Measurements from ENCODE around the gene RASA1. TPM values are rescaled to one million over a fixed set of nuclear protein-coding genes. Genes with fewer than 3 reads are reported as not detected.

Gene RASA1
- total and polyA plus RNA-seq, 5 donors from 2014 or later: 6.8 to 37.8 (median 8.6) TPM

GRCh38 chr5:87412630-87413342, 145.1 kb downstream of the RASA1 start, which contains the start of gene CCNH:
Gene CCNH, minus strand, starts transcription at chr5:87412930. Its CDS starts 136 bp downstream, at chr5:87412794.
- no peaks in the 10 kb centered on the region for H3K27me3 ChIP-seq (ENCODE audit: control insufficient read depth, insufficient read depth, low read length)
- H3K36me3 ChIP-seq (ENCODE audit: control insufficient read depth, insufficient read depth, low read length): peaks cover 27% of the 10 kb centered on the region
- Mint-ChIP-seq H3K4me1 (peaks cover 19 to 50% (median 31%) of the 10 kb centered on the region in 4 donors), H3K36me3 (peaks cover 11% of the 10 kb centered on the region), H3K9me3 (no peaks in the 10 kb centered on the region), H3K27ac (peak within 1 kb of the TSS; percentile 98 to 100 (median 99)), H3K4me3 (peak within 1 kb of the TSS; percentile 90 to 98 (median 94)), H3K27me3 (no peaks in the 10 kb centered on the region)
- H3K4me1 ChIP-seq (ENCODE audit: control insufficient read depth, insufficient read depth, low read length, poor library complexity, severe bottlenecking): peaks cover 46% of the 10 kb centered on the region
- no peaks in the 10 kb centered on the region for H3K9me3 ChIP-seq (ENCODE audit: control insufficient read depth in 2 of 2, low read length in 2 of 2)
- H3K4me3 ChIP-seq (ENCODE audit: low read depth, low read length): peak within 1 kb of the TSS; percentile 99
- DNase-seq: peak; percentile 95 to 99 (median 97)
- peak; percentile 98 to 99 for ATAC-seq (ENCODE audit: low read depth in 2 of 2)
- H3K27ac ChIP-seq (ENCODE audit: insufficient read depth, low read length, poor library complexity, severe bottlenecking): peak within 1 kb of the TSS; percentile 98

- H3K36me3 Mint-ChIP-seq: peaks cover 6% of the 10 kb centered on the region
- Histone ChIP-seq H3K36me3 (ENCODE audit: control insufficient read depth, insufficient read depth, low read length) (peaks cover 22% of the 10 kb centered on the region), H3K27me3 (ENCODE audit: control insufficient read depth, insufficient read depth, low read length) (no peaks in the 10 kb centered on the region), H3K9me3 (ENCODE audit: control insufficient read depth in 2 of 2, low read length in 2 of 2) (no peaks in the 10 kb centered on the region), H3K4me1 (ENCODE audit: control insufficient read depth, insufficient read depth, low read length, poor library complexity, severe bottlenecking) (peaks cover 41% of the 10 kb centered on the region), H3K4me3 (ENCODE audit: low read depth, low read length) (peak overlapping the region; percentile 99), H3K27ac (ENCODE audit: insufficient read depth, low read length, poor library complexity, severe bottlenecking) (peak overlapping the region; percentile 98)
- H3K4me3 Mint-ChIP-seq: peak overlapping the region; percentile 90 to 98 (median 94)
- no peak for ATAC-seq (ENCODE audit: low read depth in 2 of 2)
- H3K27me3 Mint-ChIP-seq: no peaks in the 10 kb centered on the region
- DNase-seq: no peak
- H3K27ac Mint-ChIP-seq: peak overlapping the region; percentile 98 to 100 (median 99)
- H3K9me3 Mint-ChIP-seq: no peaks in the 10 kb centered on the region
- peaks cover 14 to 46% (median 28%) of the 10 kb centered on the region in 4 donors for H3K4me1 Mint-ChIP-seq
These were observed 145.6 kb downstream of the RASA1 start for GRCh38 chr5:87413343-87413645.

GRCh38 chr5:87418506-87418905, 150.8 kb downstream of the RASA1 start:
- Mint-ChIP-seq H3K27me3 (peaks cover 5% of the 10 kb centered on the region), H3K36me3 (no peaks in the 10 kb centered on the region), H3K27ac (no peak overlapping the region), H3K4me1 (peaks cover 0 to 3% (median 1%) of the 10 kb centered on the region in 4 donors), H3K9me3 (peaks cover 0 to 3% (median 0%) of the 10 kb centered on the region in 7 donors), H3K4me3 (no peak overlapping the region)
- DNase-seq (no peak), ATAC-seq (ENCODE audit: low read depth in 2 of 2) (no peak)
- H3K4me3 ChIP-seq (ENCODE audit: low read depth, low read length): no peak overlapping the region
- H3K9me3 ChIP-seq (ENCODE audit: control insufficient read depth in 2 of 2, low read length in 2 of 2): no peaks in the 10 kb centered on the region
- H3K36me3 ChIP-seq (ENCODE audit: control insufficient read depth, insufficient read depth, low read length): no peaks in the 10 kb centered on the region
- peaks cover 2% of the 10 kb centered on the region for H3K4me1 ChIP-seq (ENCODE audit: control insufficient read depth, insufficient read depth, low read length, poor library complexity, severe bottlenecking)
- no peak overlapping the region for H3K27ac ChIP-seq (ENCODE audit: insufficient read depth, low read length, poor library complexity, severe bottlenecking)
- H3K27me3 ChIP-seq (ENCODE audit: control insufficient read depth, insufficient read depth, low read length): peaks cover 2% of the 10 kb centered on the region

GRCh38 chr5:87421307-87421706, 153.6 kb downstream of the RASA1 start:
- Histone ChIP-seq H3K4me1 (ENCODE audit: control insufficient read depth, insufficient read depth, low read length, poor library complexity, severe bottlenecking) (no peaks in the 10 kb centered on the region), H3K36me3 (ENCODE audit: control insufficient read depth, insufficient read depth, low read length) (no peaks in the 10 kb centered on the region), H3K27me3 (ENCODE audit: control insufficient read depth, insufficient read depth, low read length) (peaks cover 2% of the 10 kb centered on the region), H3K9me3 (ENCODE audit: control insufficient read depth in 2 of 2, low read length in 2 of 2) (no peaks in the 10 kb centered on the region), H3K4me3 (ENCODE audit: low read depth, low read length) (no peak overlapping the region), H3K27ac (ENCODE audit: insufficient read depth, low read length, poor library complexity, severe bottlenecking) (no peak overlapping the region)
- Mint-ChIP-seq H3K9me3 (peaks cover 0 to 3% (median 0%) of the 10 kb centered on the region in 7 donors), H3K27me3 (peaks cover 5% of the 10 kb centered on the region), H3K27ac (peak overlapping the region in 1 of 3 donors; percentile 58), H3K4me3 (no peak overlapping the region), H3K36me3 (no peaks in the 10 kb centered on the region), H3K4me1 (no peaks in the 10 kb centered on the region)
- DNase-seq (no peak), ATAC-seq (ENCODE audit: low read depth in 2 of 2) (no peak)

GRCh38 chr5:87423755-87424154, 156.1 kb downstream of the RASA1 start:
- no peaks in the 10 kb centered on the region for H3K4me1 Mint-ChIP-seq
- peaks cover 5% of the 10 kb centered on the region for H3K27me3 Mint-ChIP-seq
- no peak overlapping the region for H3K4me3 ChIP-seq (ENCODE audit: low read depth, low read length)
- H3K9me3 Mint-ChIP-seq: peaks cover 0 to 4% (median 1%) of the 10 kb centered on the region in 7 donors
- DNase-seq (no peak), ATAC-seq (ENCODE audit: low read depth in 2 of 2) (no peak)
- no peaks in the 10 kb centered on the region for H3K36me3 ChIP-seq (ENCODE audit: control insufficient read depth, insufficient read depth, low read length)
- H3K27me3 ChIP-seq (ENCODE audit: control insufficient read depth, insufficient read depth, low read length): peaks cover 2% of the 10 kb centered on the region
- H3K36me3 Mint-ChIP-seq: no peaks in the 10 kb centered on the region
- no peak overlapping the region for H3K27ac Mint-ChIP-seq
- H3K4me3 Mint-ChIP-seq: no peak overlapping the region
- no peaks in the 10 kb centered on the region for H3K9me3 ChIP-seq (ENCODE audit: control insufficient read depth in 2 of 2, low read length in 2 of 2)
- H3K4me1 ChIP-seq (ENCODE audit: control insufficient read depth, insufficient read depth, low read length, poor library complexity, severe bottlenecking): no peaks in the 10 kb centered on the region
- H3K27ac ChIP-seq (ENCODE audit: insufficient read depth, low read length, poor library complexity, severe bottlenecking): no peak overlapping the region

GRCh38 chr5:87430863-87431457, 163.3 kb downstream of the RASA1 start:
- Histone ChIP-seq H3K27ac (ENCODE audit: insufficient read depth, low read length, poor library complexity, severe bottlenecking) (no peak overlapping the region), H3K9me3 (ENCODE audit: control insufficient read depth in 2 of 2, low read length in 2 of 2) (no peaks in the 10 kb centered on the region), H3K4me1 (ENCODE audit: control insufficient read depth, insufficient read depth, low read length, poor library complexity, severe bottlenecking) (no peaks in the 10 kb centered on the region), H3K27me3 (ENCODE audit: control insufficient read depth, insufficient read depth, low read length) (peaks cover 11% of the 10 kb centered on the region), H3K36me3 (ENCODE audit: control insufficient read depth, insufficient read depth, low read length) (no peaks in the 10 kb centered on the region), H3K4me3 (ENCODE audit: low read depth, low read length) (no peak overlapping the region)
- Mint-ChIP-seq H3K36me3 (no peaks in the 10 kb centered on the region), H3K4me1 (no peaks in the 10 kb centered on the region), H3K27ac (no peak overlapping the region), H3K4me3 (no peak overlapping the region), H3K9me3 (peaks cover 0 to 6% (median 0%) of the 10 kb centered on the region in 7 donors), H3K27me3 (peaks cover 9% of the 10 kb centered on the region)
- DNase-seq (no peak), ATAC-seq (ENCODE audit: low read depth in 2 of 2) (no peak)

GRCh38 chr5:87432460-87432859, 164.8 kb downstream of the RASA1 start:
- Mint-ChIP-seq H3K4me1 (no peaks in the 10 kb centered on the region), H3K36me3 (no peaks in the 10 kb centered on the region), H3K27ac (no peak overlapping the region), H3K4me3 (no peak overlapping the region), H3K27me3 (peaks cover 13% of the 10 kb centered on the region), H3K9me3 (peaks cover 0 to 2% (median 0%) of the 10 kb centered on the region in 7 donors)
- ATAC-seq (ENCODE audit: low read depth in 2 of 2) (no peak), DNase-seq (no peak)
- no peaks in the 10 kb centered on the region for H3K4me1 ChIP-seq (ENCODE audit: control insufficient read depth, insufficient read depth, low read length, poor library complexity, severe bottlenecking)
- no peaks in the 10 kb centered on the region for H3K9me3 ChIP-seq (ENCODE audit: control insufficient read depth in 2 of 2, low read length in 2 of 2)
- H3K27me3 ChIP-seq (ENCODE audit: control insufficient read depth, insufficient read depth, low read length): peaks cover 11% of the 10 kb centered on the region
- no peak overlapping the region for H3K4me3 ChIP-seq (ENCODE audit: low read depth, low read length)
- no peak overlapping the region for H3K27ac ChIP-seq (ENCODE audit: insufficient read depth, low read length, poor library complexity, severe bottlenecking)
- no peaks in the 10 kb centered on the region for H3K36me3 ChIP-seq (ENCODE audit: control insufficient read depth, insufficient read depth, low read length)

All from CD4-positive, CD25-positive, alpha-beta regulatory T cell (primary cell).